HG03460 (cell line): ENCODE measurements around the gene CABLES2.

Experiments
- ATAC-seq: cut with Tn5 transposase; IDR thresholded peaks from one replicate; pipeline ENCODE4 v1.9.1; 2021; ENCODE audit not compliant: unreplicated experiment

Gene CABLES2

GRCh38 chr20:62405108-62405980, 1.7 kb downstream of the CABLES2 start:
- no peak for ATAC-seq

DNA sequence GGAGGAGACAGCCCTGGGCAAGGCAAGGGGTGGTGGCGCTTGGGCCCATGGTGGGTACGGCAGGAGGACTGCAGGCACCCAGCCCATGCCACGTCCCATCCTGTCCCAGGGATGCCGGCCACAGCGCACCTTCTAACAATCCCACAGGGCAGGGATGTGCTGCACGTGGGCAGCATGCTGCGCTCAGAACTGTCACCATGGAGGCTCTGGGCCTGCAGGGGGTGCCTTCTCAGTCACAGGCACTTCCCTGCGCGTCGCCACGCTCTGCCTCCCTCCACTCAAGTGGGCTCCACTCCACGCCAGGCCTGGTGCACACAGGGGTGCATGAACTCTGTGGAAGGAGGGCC, 2.4 kb downstream of the CABLES2 start:
- no peak for ATAC-seq

DNA sequence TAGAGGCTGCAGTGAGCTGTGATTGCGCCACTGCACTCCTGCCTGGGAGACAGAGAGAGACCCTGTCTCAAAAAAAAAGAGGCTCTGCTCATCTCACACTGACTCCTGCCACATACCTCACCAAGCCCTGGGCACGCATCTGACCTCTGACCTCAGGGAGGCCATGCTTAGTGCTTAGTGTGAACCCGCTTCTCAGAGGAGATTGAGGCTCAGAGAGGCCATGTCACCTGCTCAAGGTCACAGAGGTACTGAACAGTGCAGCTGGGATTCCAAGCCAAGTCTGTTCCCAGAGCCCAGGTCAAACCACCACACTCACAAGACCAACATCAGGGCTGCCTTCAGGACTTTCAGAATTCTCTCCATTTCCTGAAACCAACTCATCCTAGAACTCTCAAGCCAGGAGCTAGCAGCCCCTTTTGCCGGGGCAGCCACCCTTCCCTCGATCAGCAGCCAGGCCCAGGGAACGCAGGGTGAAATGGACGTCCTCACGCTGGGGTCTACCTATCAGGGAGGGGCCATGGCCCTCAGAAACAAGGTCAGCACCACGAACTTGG, 2.9 kb downstream of the CABLES2 start:
- ATAC-seq = no peak

DNA sequence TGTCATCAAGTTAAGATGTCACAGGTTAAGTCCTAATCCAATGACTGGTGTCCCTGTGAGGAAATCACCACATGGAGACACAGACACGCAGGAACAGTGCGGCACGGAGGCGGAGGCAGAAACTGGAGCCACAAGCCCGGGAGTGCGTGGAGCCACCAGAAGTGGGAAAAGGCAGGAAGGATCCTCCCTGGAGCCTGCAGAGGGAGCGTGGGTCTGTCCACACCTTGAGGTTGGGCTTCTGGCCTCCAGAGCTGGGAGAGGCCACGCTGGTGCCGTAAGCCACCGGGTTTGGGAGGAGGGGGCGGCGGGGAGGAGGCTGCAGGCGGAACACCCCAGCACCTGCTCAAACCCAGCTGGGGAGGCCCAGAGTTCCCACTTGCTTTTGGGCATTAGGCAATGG, 3.8 kb downstream of the CABLES2 start:
- no peak for ATAC-seq

DNA sequence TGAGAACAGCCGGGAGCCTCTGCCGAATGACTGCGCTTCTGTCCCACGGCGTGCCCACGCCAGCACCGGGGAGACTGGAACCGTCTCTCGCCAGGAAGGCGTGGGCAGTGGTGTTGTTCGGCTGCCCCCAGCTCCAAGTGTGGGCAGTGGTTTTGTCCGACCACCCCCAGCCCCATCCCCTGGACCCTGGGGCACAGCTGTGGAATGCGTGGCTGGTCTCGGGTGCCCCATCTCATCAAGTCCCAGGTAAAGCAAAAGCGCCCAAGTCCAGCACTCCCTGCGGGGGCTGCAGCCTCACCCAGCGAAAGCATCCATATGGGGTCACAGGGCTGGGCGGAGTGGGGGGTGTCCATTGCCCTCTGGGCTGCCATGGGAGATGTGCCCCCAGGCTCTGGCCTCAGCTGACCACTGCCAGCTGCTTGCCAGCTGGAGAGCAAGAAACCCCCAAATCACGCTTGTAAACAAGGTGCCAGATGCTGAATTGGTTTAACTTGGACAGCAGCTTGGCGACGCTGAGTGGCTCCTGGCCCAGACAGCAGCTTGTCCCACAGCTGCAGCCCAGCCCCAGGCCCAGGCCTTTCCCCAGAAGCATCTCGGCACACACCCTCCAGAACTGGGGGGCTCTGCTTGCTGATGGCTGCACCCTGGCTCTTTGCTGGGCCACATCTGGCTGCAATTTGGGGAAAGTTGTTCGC, 4.5 kb downstream of the CABLES2 start:
- ATAC-seq = no peak

DNA sequence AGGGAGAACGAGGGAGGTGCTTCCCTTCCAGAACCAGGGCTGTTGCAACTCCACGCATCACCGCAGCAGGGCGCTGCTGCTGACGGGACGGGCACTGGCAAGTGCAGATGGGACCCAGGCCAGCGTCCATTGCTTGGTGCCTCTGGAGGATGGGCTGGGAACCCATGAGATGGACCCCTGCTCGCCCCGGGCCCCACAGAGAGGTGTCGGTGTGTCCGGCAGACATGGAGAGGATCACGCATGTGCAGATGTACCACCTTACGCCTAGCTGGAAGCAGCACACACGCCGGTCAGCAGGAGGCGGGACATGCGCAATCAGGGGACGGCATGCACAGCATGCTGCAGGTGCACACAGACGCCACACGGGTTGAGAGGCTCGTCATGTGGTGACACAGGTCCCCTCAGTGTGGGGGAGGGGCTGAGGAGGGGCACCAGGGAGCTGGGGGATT, 5.7 kb downstream of the CABLES2 start:
- ATAC-seq = no peak

DNA sequence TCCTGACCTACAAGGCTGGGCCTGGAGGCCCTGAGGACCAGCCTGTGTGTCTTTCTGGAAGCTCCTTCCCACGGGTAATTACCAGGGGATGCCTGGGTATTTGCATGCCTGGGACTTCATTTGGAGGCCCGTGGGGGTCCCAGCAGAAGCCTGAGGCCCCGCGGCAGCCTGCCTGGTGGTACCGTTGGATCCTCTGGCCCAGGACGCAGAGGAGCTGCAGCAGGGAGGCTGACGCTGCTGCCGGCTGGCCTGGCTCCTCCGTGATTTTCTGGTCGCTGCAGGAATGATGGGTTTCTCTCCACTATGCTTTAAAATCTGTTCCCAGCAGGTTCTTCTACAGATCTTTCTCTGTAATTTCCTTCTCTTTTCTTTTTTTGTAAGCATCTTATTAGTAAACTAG, 6.5 kb downstream of the CABLES2 start:
- no peak for ATAC-seq

DNA sequence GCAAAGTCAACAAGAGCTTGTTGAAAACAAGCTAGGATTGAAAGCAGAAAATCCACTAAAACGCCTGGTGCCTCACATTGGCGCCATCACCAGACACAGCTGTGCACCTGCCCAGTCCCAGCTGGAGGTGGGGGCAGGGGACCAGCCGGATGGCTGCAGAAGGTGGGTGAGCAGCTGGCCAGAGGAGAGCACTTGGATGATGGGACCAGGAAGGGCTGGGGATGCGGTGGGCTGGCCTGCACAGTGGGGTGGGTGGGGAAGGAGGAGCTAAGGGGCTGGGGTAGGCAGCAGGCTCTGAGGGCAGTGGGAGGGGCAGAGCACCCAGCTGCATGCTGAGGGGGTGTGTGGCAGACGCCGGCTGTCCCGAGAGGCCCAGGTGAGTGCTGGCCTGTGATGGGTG, 7.1 kb downstream of the CABLES2 start:
- ATAC-seq = no peak

DNA sequence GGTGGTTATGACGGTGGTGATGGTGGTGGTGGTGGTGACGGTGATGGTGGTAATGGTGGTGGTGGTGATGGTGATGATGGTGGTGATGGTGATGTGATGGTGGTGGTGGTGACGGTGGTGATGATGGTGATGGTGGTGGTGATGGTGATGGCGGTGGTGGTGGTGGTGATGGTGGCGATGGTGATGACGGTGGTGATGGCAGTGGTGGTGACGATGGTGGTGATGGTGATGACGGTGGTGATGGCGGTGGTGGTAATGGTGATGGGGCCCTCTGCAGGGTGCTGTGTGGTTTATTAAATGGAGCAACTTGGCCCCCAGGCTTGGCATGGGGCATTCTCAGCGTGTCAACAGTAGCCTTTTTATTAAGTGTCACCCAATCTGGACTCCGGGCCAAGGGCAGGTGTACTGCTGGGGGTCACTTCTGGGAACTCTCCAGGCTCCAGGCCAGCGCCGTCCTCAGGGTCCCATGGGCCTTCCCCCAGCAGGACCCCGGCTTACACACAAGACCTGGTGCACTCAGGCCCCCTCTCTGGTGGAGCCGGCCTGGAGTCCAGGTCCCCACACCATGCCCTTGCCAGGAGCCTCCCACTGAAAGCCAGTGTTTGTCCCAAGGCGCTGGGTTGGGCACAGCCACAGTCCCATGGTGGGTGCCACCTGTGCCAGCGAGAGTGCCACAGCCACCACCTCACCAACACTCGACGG, 8.8 kb downstream of the CABLES2 start:
- ATAC-seq = no peak

GRCh38 chr20:62396367-62397239, 10.5 kb downstream of the CABLES2 start:
- ATAC-seq = no peak

GRCh38 chr20:62395311-62396242, 11.5 kb downstream of the CABLES2 start:
- ATAC-seq = no peak

DNA sequence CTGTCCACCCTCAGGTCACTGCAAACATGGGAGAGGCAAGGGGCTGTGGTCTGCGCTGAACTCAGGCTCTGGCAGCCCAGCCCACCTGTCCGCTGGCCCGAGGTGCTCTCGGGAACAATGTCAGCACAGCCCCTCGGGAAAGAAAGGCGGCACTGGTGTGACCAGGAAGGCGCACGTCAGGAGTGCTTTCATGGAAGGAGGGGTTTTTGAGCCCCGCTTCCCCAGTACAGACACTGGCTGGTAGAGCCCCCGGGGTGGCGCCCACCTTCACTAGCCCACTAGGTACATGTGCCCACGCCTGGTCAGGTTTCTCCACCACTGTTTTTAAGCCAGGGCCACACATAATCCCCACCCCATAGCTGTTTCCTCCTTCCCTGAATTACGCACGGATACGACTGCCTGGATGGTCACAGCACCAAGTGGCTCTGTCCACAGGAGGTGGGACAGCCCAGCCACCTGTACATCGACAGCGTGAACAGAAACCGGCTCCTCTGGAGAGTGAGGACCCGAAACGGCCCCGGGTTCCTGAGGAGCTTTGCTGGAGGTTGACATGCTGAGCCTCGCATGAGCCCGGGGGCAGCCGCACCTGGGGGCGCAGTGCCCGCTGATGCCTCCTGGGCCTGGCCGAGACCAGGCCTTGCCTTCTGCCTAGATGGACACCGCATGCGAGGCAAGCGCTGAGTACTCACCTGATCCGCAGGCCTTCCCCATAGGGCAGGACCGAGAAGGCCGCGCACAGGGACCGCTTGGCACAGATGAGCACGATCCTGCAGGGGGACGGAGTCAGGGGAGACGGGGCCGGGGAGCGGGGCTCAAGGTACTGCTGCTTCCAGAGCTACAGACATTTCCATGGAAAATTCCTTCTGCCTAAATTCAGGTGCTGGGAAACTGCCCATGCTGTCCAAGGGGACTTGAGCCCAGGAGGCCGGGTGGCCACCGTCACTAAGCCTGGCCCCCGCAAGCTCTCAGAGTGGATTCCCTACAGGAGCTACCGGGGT, 12.5 kb downstream of the CABLES2 start:
- ATAC-seq = no peak

- ATAC-seq = no peak
Measured at GRCh38 chr20:62393830-62394229, 13.3 kb downstream of the CABLES2 start.

- ATAC-seq = no peak
Measured at GRCh38 chr20:62393335-62393665, 13.8 kb downstream of the CABLES2 start.

DNA sequence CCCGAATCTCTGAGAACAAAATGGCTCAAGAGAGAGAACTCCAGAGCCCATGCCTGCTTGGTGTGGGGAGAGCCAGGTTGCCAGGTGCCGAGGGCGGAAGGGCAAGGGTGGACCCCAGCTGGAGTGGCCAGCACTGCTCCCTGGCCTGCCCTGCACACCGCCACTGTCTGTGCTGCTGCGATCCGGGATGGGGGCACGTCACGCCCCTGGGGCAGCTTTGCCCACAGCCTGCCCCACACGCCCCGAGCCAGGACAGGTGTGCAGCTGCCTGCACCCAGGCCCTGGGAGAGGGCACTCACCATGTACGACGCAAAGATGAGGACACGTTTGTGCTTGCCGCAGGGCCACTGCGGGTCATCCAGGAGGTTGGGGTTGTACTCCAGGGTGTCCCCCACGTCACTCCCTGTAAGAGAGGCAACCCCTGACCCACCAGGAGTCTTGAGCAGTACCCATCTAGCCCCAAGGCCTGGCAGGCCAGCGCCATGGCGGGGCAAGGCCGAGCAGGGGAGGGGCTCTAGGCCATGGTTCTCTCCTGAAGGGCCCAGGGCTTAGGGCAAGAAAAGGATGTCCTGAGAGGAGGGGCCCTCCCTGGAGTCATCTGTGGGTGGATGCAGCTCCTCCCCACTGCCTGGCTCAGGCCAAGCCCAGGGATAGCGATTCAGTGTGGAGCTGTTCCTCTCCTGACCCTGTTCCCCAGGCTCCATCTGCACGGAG, 14.3 kb downstream of the CABLES2 start:
- ATAC-seq = no peak

DNA sequence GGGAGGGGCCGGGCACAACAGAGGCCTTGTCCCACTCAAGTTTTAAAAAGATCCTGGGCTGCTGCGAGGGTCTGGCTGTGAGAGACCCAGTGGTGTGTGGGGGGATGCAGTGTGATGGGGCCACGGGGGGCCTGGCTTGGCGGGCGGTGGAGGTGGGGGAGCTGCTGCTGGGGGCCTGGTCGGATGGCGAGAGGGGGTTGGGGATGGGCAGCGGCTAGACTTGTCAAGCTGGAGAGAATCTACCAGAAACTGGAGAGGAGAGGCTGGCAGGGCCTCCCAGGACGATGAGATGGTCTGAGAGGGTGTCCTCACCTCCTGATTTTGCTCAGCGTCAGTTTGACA, 15.0 kb downstream of the CABLES2 start:
- no peak for ATAC-seq

DNA sequence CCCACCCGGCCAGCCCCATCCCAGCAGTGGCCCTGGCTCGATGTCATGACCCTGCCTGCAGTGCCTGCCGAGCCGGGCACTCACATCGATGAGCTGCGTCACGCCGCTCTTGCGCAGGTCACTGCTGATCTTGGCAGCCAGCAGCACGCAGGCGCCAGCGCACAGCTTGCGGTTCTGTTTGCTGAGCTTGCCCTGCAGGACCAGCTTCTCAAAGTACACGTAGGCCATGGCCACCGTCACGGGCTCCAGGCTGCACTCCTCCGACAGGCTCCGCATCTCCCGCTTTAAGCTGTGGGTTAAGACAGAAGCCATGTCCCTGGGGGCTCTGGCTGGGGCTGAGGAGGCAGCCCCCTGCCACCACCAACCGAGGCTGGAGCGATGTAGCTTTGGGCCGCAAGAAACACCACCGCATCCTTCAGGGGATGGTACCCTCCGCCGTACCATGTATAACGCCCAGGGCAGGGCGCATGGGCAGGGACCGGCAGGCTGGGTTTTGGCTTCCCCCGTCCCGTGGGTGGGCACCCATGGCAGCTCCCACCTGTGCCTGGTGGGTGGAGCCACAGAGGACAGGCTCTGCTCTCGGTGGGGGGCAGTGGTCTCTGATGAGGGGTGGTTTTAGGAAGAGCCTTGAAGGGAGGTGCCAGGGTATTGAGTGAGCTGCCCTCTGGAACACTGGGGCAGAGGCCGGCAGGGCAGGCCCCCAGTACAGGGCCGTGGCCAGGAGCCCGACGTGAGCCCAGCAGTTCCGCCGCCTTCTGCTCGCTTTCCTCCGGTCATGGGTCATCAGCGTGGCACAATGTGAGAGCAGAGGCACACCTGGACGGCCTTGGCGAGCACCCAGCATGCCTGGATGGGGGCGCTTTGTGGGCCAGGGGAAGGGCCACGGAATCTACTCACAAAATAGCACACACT, 15.7 kb downstream of the CABLES2 start:
- no peak for ATAC-seq
